ENCODE data around the gene CRACR2A.

DNA sequence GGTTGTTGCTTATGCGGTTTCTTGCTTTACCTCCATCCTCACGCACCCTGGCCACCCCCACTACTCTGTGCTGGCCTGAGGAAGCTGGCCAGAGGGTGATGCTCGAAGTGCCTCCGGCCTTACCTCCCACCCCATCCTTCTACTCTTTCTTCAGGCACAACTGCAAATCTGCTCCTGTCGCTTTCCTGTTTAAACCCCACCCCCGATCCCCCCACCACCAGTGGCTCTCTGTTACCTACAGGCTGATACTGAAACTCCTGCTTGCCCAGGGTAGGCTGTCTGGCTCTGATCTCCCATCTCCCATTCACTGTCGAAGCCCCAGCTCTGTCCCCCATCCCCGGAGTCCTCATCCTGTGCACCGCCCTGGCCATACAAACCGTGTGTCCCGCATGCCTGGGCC lies 150.4 kb downstream of the CRACR2A start:
- no peak for TF ChIP-seq POLR2A (IDR thresholded peaks at IDR 0.05)
- TF ChIP-seq, protein P1, sequence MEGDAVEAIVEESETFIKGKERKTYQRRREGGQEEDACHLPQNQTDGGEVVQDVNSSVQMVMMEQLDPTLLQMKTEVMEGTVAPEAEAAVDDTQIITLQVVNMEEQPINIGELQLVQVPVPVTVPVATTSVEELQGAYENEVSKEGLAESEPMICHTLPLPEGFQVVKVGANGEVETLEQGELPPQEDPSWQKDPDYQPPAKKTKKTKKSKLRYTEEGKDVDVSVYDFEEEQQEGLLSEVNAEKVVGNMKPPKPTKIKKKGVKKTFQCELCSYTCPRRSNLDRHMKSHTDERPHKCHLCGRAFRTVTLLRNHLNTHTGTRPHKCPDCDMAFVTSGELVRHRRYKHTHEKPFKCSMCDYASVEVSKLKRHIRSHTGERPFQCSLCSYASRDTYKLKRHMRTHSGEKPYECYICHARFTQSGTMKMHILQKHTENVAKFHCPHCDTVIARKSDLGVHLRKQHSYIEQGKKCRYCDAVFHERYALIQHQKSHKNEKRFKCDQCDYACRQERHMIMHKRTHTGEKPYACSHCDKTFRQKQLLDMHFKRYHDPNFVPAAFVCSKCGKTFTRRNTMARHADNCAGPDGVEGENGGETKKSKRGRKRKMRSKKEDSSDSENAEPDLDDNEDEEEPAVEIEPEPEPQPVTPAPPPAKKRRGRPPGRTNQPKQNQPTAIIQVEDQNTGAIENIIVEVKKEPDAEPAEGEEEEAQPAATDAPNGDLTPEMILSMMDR (IDR thresholded peaks at IDR 0.05): no peak

All from upper lobe of left lung (tissue), 4 donors.